ENCODE measurements around the gene HEXB.

Gene HEXB

DNA sequence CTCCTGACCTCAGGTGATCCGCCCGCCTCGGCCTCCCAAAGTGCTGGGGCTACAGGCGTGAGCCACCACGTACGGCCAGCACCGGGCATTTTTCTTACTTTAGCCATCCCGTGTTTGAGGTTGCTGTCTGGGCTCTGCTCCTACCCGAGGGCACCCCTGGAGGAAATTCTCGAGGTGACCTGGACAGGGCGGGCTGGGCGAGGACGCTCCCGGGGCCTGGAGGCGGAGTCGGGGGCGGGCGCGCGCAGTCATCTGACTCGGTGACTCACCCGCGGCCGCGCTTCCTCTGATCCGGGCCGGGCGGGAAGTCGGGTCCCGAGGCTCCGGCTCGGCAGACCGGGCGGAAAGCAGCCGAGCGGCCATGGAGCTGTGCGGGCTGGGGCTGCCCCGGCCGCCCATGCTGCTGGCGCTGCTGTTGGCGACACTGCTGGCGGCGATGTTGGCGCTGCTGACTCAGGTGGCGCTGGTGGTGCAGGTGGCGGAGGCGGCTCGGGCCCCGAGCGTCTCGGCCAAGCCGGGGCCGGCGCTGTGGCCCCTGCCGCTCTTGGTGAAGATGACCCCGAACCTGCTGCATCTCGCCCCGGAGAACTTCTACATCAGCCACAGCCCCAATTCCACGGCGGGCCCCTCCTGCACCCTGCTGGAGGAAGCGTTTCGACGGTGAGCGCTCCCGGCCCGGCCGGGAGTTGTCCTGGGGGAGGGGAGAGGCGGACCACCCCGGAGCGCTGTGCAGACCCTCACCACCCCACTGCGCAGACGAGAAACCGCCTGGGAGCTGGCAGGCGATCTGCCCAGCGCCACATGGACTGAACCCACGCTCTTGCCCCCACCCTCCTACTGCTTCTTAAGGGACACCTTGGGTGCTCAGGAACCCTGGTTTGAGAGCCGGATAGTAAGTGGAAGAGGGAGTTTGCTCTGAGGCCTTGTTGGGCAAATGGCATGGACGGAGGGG, at the start of gene HEXB:
HEXB (plus strand) TSS at position 334 of the 952 bp plus-strand sequence; CDS start at position 362, 28 bp downstream.
- DNase-seq = peak; percentile 84

GRCh38 chr5:74636149-74636548, 48.9 kb upstream of the HEXB start:
- no peak for DNase-seq

GRCh38 chr5:74636552-74636951, 48.5 kb upstream of the HEXB start:
- no peak for DNase-seq

DNA sequence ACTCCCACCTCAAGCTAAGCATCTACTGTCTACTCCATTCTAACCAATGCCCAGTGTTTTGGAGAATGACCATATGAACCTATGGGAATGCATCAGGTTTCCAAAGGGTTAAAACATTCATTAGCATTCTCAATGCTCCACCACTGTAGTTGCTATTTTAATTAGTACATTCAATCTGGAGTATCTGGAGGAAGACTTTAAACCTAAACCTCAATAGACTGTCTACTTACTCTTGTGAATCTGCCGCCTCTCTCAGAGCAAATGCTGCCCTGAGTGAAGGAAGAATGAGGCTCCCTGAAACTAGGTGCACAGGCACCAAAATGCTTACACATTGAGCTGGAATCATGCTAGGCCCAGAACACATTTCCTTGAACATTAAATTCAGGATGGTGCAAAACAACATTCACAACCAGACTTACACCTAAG, 46.5 kb upstream of the HEXB start:
- no peak for DNase-seq

- no peak for DNase-seq
These were observed 45.8 kb upstream of the HEXB start for GRCh38 chr5:74638970-74639806.

GRCh38 chr5:74639807-74640449, 45.1 kb upstream of the HEXB start:
- peak; percentile 21 for DNase-seq

DNA sequence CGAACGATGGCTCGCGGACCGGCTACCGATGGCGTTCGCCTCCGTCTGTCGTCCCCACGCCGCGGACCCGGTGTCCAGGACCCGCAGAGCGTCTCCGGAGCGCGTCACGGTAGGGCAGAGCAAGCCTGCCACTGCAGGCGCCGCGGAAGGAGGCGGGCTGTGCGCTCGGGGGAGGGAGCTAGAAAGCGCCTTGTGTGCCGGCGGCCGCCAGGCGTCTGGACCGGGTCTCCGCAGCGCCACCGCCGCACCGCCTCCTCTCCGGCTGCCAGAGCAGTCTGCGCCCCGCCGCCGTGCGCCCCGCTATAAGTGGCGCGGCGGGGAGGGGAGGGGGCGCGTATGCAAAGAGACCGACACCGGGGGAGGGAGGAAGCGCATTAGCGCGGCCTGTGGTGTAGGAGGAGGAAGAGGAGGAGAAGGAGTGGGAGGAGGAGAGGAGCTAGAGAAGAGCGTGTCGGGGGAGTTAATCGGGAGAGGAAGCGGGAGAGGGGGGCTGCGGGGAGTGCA, 44.5 kb upstream of the HEXB start, which contains the start of gene ENC1:
ENC1 (minus strand) TSS at position 279 of the 504 bp plus-strand sequence. CDS start 4,243 bp downstream, outside the sequence.
- peak; percentile 63 for DNase-seq

GRCh38 chr5:74640954-74641734, 43.9 kb upstream of the HEXB start:
- peak; percentile 54 for DNase-seq

DNA sequence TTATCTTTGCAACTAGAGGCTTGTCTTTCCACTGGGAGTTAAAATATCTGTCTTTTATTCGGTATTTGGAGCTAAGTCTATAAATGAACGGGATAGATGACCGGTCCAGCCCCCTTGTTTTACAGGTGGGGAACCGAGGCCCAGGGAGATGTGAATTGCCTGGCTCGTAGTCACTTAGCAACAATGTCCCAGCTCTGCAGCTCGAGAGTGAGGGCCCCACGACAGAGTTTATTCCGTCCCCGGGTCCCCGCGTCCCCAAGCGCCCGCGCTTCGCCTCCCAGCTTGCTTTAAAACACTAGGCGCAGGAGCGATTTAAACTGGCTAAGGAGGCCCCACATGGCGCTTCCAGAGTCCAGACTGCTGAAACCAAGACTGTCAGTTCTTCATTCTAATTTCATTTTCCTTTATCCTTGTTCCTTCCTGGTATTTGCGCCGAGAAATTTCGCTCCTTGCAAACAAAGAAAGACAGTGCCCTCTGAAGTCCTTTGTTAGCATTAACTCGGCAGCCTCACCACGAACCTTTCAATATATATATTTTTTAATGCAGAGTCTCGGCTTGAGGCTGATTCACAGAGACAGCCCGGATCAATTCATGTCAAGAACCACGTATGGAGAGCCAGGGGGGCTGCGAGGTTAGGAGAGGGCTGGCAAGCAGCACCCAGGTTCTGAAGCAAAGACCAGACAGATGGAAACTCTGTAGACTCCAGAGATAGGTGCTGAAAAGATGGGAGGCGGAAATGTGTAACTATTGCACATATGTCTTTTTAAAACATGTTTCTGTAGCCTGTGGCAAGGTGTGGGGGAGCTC, 43.1 kb upstream of the HEXB start:
- peak; percentile 58 for DNase-seq

DNA sequence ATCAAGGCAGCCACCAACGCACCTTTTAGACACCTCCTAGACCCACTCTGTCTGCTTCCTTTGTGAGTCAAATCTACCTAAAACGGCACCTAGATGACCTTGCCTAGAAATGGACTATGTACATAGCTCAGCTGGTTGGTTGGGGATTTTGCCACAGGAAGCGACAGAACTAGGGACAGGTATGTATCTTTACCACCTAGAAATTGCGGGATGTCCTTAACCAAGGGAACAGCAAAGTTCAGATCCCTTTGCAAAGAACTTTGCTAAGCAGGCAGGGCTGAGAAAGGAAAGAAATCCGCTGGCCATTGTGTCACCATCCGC, 42.5 kb upstream of the HEXB start:
- no peak for DNase-seq

DNA sequence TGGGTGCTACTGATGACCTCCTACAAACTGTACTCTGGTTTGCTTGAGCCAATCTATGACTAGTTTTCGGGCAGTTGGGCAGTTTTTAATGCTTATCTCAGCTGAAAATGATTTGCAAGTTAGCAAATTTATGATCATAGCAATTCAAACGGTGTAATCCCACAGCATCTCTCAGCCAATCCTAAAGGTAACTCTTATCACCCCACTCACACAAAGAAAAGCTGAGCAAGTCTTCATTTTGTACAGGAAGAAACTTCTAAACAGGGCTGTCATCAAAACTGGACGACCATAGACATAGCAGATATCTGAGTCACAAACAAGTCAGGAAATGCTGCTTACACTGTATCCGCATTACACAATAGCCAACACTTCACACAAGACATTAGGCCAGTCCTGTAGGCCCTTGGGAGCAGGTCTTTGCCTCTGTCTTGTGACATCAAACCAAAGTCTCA, 41.9 kb upstream of the HEXB start:
- no peak for DNase-seq

GRCh38 chr5:74647096-74647495, 37.9 kb upstream of the HEXB start:
- peak; percentile 7 for DNase-seq

- DNase-seq = peak; percentile 68
These were observed 36.2 kb upstream of the HEXB start for GRCh38 chr5:74648835-74649293.

GRCh38 chr5:74649421-74649973, 35.5 kb upstream of the HEXB start:
- no peak for DNase-seq

DNA sequence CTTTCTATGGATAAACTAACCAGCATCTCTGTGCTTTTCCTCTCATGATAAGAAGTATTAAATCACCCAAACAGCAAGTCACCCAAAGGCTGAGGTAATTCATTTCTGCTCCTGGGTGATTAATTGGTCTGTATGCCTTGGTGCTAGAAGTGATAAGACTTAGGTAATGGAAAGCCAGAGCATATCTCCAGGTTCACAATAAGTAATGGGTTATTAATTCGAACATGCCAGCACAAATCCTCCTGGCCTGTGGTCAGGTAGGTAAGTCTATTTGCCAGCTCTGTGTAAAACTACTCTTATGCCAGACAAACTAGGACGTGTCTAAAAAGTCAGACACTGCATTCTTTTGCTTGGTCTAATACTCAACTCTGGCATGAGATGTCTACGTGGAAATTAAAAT, 33.3 kb upstream of the HEXB start:
- no peak for DNase-seq

- DNase-seq = no peak
These were observed 32.5 kb upstream of the HEXB start for GRCh38 chr5:74652576-74652975.

- DNase-seq = no peak
These were observed 31.0 kb upstream of the HEXB start for GRCh38 chr5:74653991-74654390.

- DNase-seq = no peak
These were observed 29.8 kb upstream of the HEXB start for GRCh38 chr5:74655206-74655605.

- DNase-seq = no peak
These were observed 29.3 kb upstream of the HEXB start for GRCh38 chr5:74655716-74656115.

- DNase-seq = no peak
These were observed 27.9 kb upstream of the HEXB start for GRCh38 chr5:74657165-74657564.

GRCh38 chr5:74659172-74659571, 25.9 kb upstream of the HEXB start:
- no peak for DNase-seq
